K562 (cell line): ENCODE results near the gene MADCAM1. TPM values are rescaled to one million over a fixed set of nuclear protein-coding genes. Genes with fewer than 3 reads are reported as not detected.

Source experiments
- CHD2 ChIP-seq: IDR thresholded peaks from 2 replicates; pipeline ENCODE4 v1.6.1; 2011; ENCODE audit warnings: low read depth, low read length
- MTA3 ChIP-seq: fragments of 450-650 bp; formaldehyde crosslinking; IDR thresholded peaks from 2 replicates; pipeline ENCODE4 v1.6.1; 2017; ENCODE audit warnings: mild to moderate bottlenecking, borderline replicate concordance
- NCOA4 ChIP-seq: fragments of 450-650 bp; IDR thresholded peaks from 2 replicates; pipeline ENCODE4 v1.6.1; 2018; ENCODE audit warnings: mild to moderate bottlenecking; ENCODE audit not compliant: partially characterized antibody
- SMC3 ChIP-seq: conservative IDR thresholded peaks from 2 replicates; pipeline ENCODE4 v1.6.1; 2011; ENCODE audit warnings: low read depth, low read length, improper control_type of control experiment; ENCODE audit not compliant: insufficient read depth
- TAF7 ChIP-seq: fragments of 450-650 bp; IDR thresholded peaks from 2 replicates; pipeline ENCODE4 v1.6.1; 2016; ENCODE audit warnings: missing genetic modification characterization, missing compliant biosample characterization
- TAF9B ChIP-seq: fragments of 450-650 bp; IDR thresholded peaks from 2 replicates; pipeline ENCODE4 v1.6.1; 2018; ENCODE audit warnings: mild to moderate bottlenecking; ENCODE audit not compliant: partially characterized antibody
- ZBTB1 ChIP-seq: sonication (generic); formaldehyde crosslinking; IDR thresholded peaks from 2 replicates; pipeline ENCODE4 v1.8.1; 2023; ENCODE audit warnings: missing genetic modification reagents, low read depth, mild to moderate bottlenecking, borderline replicate concordance
- ZNF507 ChIP-seq: conservative IDR thresholded peaks from 2 replicates; pipeline ENCODE4 v1.6.1; 2017; ENCODE audit warnings: missing genetic modification characterization, missing compliant biosample characterization
- ZNF76 ChIP-seq: fragments of 250-450 bp; sonication (Bioruptor Pico); IDR thresholded peaks from 2 replicates; pipeline ENCODE4 v1.4.0; 2020; ENCODE audit warnings: mild to moderate bottlenecking, moderate library complexity, borderline replicate concordance
- polyA plus RNA-seq, 8 experiments: library from polyadenylated mRNA; depleted of rRNA in 4 of 8; stranded (reverse) in 5 of 8; unstranded in 3 of 8; fragments of >200 nt; fragmentation: Nextera tagmentation in 2 of 8; fragmentation: Illumina TruSeq in 1 of 8; extraction: Ambion mirVana in 2 of 8; extraction: Trizol in 1 of 8; gene quantifications; 2 replicates each; pipeline versions ENCODE4 v1.2.1 to v1.2.3, GENCODE V29; 2011 to 2014; ENCODE audit warnings: inconsistent platforms in 1 of 8, missing spikeins in 1 of 8
- total RNA-seq, 7 experiments: library from RNA; depleted of rRNA in 6 of 7; stranded (reverse); fragments of >200 nt in 6 of 7; fragmentation: Illumina TruSeq in 2 of 7; extraction: Trizol in 2 of 7; gene quantifications; 2 replicates each; pipeline versions ENCODE4 v1.2.1 to v1.2.3, GENCODE V29; 2011 to 2021; ENCODE audit warnings: low replicate concordance in 1 of 7
- TF ChIP-seq, protein P1 (sequence below): sonication (generic); formaldehyde crosslinking; IDR thresholded peaks from 2 replicates; pipeline ENCODE4 v1.8.0; 2022; ENCODE audit warnings: mild to moderate bottlenecking, missing genetic modification reagents
- TF ChIP-seq, protein P2 (sequence below): sonication (generic); formaldehyde crosslinking; IDR thresholded peaks from 2 replicates; pipeline ENCODE4 v1.8.0; 2022; ENCODE audit warnings: mild to moderate bottlenecking, missing genetic modification reagents, borderline replicate concordance
- TF ChIP-seq, protein P3 (sequence below): fragments of 250-450 bp; sonication (Bioruptor Pico); IDR thresholded peaks from 2 replicates; pipeline ENCODE4 v1.8.0; 2021; ENCODE audit warnings: mild to moderate bottlenecking, moderate library complexity

MADCAM1 gene
- total and polyA plus RNA-seq, 9 of the 15 experiments (the other 6 are each of a cell fraction or from before 2014, with no cell fraction given), result 0.09 to 0.36 (median 0.09) TPM; not detected in 6

DNA sequence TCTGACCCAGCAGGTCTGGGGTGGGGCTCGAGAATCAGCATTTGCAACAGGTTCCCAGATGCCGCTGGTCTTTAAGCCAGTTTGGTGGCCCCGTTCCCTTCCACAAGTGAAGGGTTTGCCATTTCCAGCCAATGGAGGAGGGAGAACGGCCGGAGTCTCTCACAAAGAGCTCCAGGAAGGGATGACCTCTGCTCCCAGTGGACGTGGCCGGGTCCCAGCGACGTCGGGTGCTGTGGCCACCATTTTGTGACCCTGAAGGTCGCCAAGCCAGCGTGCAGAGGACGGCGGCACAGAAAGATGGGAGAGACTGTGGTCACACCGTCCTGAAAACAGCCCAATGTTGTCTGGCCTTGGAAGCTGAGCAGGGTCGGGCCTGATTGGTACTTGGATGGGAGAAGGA lies 43.5 kb upstream of the MADCAM1 start (continued):
- TF ChIP-seq, protein P1, sequence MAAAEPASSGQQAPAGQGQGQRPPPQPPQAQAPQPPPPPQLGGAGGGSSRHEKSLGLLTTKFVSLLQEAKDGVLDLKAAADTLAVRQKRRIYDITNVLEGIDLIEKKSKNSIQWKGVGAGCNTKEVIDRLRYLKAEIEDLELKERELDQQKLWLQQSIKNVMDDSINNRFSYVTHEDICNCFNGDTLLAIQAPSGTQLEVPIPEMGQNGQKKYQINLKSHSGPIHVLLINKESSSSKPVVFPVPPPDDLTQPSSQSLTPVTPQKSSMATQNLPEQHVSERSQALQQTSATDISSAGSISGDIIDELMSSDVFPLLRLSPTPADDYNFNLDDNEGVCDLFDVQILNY, result no peak
- no peak for TF ChIP-seq ZBTB1 (CRISPR knock-in tag)
- TF ChIP-seq TAF9B, result no peak
- TF ChIP-seq TAF7 (tag), result no peak
- TF ChIP-seq NCOA4, result no peak
- no peak for TF ChIP-seq CHD2
- no peak for TF ChIP-seq SMC3
- TF ChIP-seq, protein P2, sequence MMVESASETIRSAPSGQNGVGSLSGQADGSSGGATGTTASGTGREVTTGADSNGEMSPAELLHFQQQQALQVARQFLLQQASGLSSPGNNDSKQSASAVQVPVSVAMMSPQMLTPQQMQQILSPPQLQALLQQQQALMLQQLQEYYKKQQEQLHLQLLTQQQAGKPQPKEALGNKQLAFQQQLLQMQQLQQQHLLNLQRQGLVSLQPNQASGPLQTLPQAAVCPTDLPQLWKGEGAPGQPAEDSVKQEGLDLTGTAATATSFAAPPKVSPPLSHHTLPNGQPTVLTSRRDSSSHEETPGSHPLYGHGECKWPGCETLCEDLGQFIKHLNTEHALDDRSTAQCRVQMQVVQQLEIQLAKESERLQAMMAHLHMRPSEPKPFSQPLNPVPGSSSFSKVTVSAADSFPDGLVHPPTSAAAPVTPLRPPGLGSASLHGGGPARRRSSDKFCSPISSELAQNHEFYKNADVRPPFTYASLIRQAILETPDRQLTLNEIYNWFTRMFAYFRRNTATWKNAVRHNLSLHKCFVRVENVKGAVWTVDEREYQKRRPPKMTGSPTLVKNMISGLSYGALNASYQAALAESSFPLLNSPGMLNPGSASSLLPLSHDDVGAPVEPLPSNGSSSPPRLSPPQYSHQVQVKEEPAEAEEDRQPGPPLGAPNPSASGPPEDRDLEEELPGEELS (CRISPR knock-in tag), result no peak
- TF ChIP-seq, protein P3, sequence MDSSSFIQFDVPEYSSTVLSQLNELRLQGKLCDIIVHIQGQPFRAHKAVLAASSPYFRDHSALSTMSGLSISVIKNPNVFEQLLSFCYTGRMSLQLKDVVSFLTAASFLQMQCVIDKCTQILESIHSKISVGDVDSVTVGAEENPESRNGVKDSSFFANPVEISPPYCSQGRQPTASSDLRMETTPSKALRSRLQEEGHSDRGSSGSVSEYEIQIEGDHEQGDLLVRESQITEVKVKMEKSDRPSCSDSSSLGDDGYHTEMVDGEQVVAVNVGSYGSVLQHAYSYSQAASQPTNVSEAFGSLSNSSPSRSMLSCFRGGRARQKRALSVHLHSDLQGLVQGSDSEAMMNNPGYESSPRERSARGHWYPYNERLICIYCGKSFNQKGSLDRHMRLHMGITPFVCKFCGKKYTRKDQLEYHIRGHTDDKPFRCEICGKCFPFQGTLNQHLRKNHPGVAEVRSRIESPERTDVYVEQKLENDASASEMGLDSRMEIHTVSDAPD (CRISPR knock-in tag), result no peak
- TF ChIP-seq ZNF76 (CRISPR knock-in tag), result no peak
- TF ChIP-seq ZNF507 (tag), result no peak
- no peak for TF ChIP-seq MTA3
